ENCODE data around the gene SLC46A3. TPM values are rescaled to one million over a fixed set of nuclear protein-coding genes. Genes with fewer than 3 reads are reported as not detected.

SLC46A3 gene
- 1.5 to 2.0 TPM (median 1.9 TPM) in 5 replicates for total RNA-seq (2022; extraction: Qiagen RNA extraction; ENCODE audit: low read depth)

GRCh38 chr13:28718543-28719226, at the start of gene SLC46A3:
Gene SLC46A3, minus strand, starts transcription at chr13:28718970. Its CDS starts 972 bp downstream, at chr13:28717998.

GRCh38 chr13:28658796-28659620, 59.8 kb downstream of the SLC46A3 start, which contains the start of gene POMP:
Gene POMP, plus strand, starts transcription at chr13:28659130. Its CDS starts 55 bp downstream, at chr13:28659185.

Other genes starting within 250 kb of the SLC46A3 start
- gene FLT1, start 223.8 kb downstream of the SLC46A3 start, total RNA-seq (2022; extraction: Qiagen RNA extraction; ENCODE audit: low read depth) = 0.02 to 0.05 TPM in 2 of 5 replicates, not detected in the others
- gene POMP, start 59.8 kb downstream of the SLC46A3 start, total RNA-seq (2022; extraction: Qiagen RNA extraction; ENCODE audit: low read depth) = 115 to 124 TPM (median 119 TPM) in 5 replicates
- gene MTUS2, start 101.4 kb upstream of the SLC46A3 start, total RNA-seq (2022; extraction: Qiagen RNA extraction; ENCODE audit: low read depth) = not detected in 5 replicates